HG02870 (cell line): ENCODE results near the gene SRD5A1.

Experiments
- ATAC-seq: cut with Tn5 transposase; IDR thresholded peaks from one replicate; pipeline ENCODE4 v1.9.1; 2021; ENCODE audit warnings: mild to moderate bottlenecking, moderate library complexity; ENCODE audit not compliant: unreplicated experiment

Gene SRD5A1

GRCh38 chr5:6723816-6724300 is 90.6 kb downstream of the SRD5A1 start:
- no peak for ATAC-seq
